Measurements from ENCODE around the gene CDRT15.
"Not testable (repeated sequence)": the region's sequence is repeated elsewhere in the genome, so short reads cannot be mapped to it uniquely, and the experiment has no call there.

CDRT15 gene

DNA sequence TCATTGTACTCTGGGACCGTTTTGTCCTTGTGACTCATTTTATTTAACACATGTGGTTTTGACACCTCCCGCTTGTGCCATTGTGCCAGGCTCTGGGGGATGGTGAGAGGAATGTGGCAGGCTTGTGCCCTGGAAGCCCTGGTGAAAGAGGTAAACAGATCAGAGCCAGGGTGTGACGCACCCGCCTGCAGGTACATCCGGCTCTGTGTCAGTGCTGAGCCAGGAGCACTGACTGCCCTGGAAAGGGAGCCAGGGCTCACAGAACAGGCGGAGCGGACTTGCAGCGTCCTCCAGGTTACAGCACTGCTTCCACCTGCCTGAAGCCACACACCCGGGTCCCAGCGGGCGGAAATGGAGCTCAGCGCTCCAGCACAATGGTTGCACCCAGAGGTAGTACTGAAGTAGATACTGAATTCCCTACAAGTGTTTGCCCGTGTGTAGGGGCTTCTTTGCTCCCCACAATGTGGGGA lies 30.6 kb downstream of the CDRT15 start:
- DNase-seq, result no peak

DNA sequence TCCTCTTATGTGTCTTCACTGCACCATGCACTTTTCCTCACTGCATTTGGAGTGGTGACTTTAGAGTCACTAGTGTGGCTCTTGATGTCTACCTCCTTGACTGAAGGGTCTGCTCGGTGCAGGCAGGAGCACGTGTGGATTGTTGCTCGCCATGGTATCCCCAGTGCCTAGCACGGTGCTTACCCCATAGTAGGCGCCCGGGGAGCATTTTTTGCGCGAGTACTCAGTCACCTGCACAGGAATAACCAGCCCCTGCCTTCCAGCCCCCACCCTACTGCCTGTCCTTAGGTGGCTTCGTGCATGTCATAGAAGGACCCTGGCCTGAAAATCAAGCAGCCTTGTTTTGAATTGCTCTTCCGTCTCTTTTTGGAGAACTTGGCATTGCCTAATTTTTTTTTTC lies 31.3 kb downstream of the CDRT15 start:
- DNase-seq, result no peak

DNA sequence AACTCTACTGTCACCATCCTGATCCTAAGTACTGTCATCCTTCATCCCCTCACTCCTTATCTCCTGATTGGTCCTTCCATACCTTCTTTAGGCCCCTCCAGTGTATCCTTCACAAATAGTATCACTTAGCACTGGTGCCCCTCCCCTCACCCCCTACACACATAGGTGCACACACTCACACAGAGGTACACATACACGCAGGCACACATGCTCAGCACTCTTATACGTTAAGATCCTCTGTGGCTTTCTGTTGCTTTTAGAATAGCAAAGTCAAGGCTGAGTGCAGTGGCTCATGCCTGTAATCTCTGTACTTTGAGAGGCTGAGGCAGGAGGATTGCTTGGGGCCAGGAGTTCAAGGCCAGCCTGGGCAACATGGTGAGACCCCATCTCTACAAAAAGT lies 32.1 kb downstream of the CDRT15 start:
- no peak for DNase-seq

DNA sequence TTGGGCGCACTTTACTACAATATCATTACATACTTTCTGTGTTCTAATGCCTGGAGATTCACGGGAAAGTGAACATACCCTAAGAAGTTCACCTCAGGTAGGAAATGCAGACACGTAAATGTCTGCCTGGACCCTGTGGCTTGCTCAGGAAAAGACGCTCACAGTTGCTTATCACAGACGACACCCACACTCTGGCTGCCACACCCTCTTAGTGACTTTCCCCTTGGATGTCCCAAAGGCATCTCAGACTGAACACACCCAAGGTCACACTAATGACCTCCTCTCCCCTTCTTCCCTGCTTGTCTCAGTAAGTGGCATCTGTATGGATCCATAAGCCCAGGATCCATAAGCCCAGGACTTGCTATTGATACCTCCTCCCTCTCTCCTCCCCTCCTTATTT lies 32.6 kb downstream of the CDRT15 start:
- DNase-seq, result no peak

DNA sequence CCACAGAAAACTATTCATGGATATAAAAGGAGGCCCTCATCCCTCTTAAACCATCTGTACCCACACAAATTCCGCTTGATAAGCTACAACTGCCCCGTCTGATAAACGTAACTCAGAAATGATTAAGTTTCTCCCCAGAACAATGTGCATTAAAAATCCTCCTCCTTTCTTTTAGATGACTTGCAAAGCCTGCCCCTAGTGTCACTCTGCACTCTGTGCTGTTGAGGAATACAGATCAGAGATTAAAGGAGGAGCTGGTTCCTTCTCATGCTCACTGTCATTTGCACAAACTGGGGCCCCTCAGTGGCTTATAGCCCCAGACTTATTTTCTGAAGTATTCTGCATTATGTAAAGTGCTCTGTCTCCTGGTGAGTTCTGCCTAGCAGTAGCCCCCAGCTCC lies 33.3 kb downstream of the CDRT15 start:
- no peak for DNase-seq

DNA sequence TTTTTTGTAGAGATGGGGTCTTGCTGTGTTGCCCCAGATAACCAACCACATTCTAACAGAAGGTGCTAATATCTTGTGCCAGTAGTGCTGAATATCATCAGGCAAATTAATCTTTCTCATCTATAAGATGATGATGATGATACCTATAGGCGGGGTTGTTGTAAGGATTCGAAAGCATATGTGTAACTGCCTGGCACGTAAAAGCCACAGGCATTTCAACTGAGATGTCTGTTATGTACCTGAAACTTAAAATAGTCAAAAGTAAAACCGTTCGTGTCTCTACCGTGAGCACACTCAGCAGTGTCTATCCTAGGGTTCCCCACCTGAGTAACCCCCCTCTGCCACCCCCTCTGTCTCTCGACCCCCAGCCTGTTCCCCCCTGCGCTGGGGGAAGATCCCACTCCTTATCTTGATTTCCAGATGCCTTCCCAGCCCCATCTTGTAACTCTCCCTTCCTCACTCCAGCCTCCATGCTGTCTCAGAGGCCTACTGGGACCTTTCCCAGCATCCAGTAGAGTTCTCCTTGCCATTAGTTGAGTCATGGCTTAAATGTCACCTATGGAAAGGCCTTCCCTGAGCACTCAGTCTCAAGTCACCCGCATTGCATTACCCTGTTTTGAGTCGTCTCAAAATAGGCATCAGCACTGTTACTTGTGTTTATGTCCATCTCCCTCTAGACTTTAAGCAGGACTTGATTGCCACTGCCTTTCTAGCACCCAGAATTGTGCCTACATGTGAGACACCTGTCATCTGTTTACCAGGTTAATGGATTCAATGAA lies 34.1 kb downstream of the CDRT15 start:
- no peak for DNase-seq

DNA sequence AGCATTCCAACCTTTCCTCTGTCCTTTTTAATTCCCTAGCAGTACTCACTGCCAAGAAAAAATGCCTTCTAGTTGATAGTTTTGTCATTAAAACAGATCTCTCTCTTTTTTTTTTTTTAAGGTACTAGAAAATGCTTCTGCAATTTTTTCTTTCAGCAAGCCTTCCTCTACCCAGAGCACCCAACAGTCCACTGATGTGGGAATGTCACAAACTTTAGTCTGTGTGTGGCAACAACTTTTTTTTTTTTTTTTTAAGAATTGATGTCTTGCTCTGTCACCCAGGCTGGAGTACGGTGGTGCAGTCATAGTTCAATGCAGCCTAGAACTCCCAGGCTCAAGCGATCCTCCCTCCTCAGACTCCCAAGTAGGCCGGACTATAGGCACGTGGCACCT lies 34.7 kb downstream of the CDRT15 start:
- no peak for DNase-seq

DNA sequence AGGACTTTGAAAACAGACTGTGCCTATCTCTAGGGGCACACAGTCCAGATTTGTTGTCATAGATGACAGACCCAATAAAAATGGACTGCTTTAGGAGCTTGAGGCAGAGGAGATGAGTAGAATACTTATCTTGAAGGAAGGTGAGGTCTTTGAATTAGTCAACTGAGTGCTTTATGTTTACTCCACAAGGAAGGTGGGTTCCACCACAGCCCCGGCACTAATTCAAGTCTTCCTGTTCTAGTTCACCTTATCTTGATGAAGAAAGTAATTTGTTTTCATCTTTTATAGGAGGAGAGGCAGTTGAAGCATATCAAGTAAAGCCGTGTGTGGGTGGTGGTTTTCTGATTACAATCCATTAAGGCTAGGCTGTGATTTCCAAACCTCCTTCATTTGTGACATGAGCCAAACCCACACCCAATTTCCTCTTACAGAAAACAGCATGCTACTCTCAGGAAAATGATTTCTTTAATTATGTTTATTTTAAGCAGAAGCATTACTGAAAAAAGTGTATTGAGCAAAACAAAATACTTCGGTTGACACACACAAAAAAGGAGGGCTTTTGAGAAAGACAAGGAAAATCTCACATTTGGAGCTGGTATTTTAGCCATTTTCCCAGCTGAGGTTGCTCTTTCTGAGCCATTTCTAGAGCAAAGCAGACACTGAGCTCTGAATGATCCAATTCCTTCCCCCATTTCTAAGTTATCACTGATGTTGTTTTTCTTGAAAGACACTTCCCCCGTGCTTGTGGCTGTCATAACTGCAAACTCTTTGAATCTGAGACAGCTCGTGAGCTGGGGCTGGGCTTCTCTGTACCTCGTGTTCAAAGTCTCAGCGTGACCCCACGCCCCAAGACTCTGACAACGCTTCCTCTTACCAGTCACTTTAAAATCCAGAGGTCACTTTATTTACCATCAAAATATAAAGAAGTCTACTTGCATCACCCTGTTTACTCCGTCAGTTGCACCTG lies 35.4 kb downstream of the CDRT15 start:
- DNase-seq, result no peak

DNA sequence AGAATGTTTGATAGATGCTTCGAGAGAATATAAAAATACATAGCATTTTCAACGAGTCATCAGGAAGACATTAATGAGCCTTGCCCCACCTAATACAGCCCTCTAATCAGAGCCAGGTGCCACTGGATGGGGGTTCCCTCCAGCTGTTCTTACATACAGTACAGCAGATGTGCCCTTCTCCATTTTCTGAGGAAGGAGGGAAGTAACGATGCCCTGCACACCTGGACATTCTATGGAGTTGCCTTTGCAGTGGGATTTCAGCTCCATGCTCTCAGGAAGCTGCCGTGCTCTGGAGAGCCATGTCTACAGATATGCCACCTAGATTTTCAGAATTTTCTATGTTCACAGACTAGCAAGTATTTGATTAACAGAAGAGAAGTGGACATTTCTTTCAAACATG lies 36.3 kb downstream of the CDRT15 start:
- DNase-seq, result no peak

DNA sequence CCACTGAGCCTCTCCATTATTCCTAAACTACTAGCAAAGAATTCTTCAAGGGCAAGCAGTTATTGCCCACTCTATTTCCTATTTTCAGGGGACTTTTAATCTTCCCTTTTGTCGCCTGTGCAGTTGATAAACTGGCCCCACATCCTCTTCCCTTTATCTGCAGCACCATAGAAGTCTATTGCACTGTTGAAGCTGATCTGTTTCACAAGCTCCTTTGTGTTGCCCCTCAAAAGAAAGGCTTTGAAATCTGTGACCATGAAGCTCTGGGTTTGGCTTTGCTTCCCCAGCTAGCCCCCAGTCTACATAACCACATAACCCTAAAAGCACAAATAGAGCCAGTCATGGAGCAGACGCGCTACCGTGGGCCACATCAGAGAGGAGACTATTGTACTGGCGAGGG lies 37.1 kb downstream of the CDRT15 start:
- no peak for DNase-seq

DNA sequence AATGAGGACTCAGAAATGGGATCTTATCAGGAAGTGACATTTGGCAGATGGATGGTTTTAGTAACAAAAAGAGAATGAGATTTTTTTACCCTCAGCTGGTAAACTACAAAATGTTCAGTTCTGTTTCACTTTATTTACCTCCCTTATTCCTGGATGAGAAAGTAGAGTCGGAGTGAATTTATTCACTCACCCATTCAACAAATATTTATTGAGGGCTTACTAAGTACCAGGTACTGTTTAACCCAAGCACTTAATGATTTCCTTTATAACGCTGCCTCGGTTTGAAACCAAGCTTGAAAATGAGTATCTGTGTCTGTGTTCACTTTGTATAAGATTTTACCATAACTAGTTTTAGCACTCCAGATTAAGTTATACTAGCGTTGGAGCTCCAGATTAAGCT lies 38.1 kb downstream of the CDRT15 start:
- no peak for DNase-seq

DNA sequence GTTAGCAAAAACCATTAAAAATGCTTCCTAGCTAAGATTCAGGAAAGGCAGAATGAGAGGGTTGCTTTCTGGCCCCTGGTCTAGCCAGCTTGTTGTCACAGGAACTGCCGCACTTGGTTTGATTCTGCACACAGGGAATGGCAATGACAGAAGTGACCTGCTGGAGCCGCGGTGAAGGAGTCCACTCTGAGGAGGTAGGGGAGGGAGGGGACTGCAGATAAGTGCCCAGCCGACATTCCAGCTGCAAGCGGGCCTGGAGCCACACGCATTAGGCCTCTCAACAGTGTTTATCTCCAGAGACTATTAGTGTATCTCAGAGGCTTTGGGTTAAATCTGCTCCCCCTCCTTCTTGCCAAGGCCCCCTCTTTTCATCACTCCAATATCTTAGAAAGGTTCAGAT lies 38.6 kb downstream of the CDRT15 start:
- no peak for DNase-seq

DNA sequence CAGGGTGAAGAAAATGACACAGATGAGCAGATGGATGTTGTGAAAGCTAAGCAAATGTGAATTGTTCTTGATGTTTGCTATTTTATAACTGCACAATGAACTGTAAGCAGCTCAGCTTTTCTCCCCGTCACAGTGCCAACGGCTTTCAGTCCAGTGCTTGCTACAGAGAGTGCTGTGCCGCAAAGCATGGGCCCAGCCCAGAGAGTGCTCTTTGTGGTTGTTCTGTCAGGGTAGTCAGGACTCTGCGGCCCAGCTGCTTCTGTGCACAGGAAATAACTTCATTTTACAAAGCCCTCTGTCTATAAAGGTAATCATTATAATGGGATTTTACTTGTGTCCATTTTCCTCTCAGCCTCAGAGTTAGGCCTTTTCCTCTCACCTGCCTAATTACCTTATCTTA lies 39.1 kb downstream of the CDRT15 start:
- no peak for DNase-seq

DNA sequence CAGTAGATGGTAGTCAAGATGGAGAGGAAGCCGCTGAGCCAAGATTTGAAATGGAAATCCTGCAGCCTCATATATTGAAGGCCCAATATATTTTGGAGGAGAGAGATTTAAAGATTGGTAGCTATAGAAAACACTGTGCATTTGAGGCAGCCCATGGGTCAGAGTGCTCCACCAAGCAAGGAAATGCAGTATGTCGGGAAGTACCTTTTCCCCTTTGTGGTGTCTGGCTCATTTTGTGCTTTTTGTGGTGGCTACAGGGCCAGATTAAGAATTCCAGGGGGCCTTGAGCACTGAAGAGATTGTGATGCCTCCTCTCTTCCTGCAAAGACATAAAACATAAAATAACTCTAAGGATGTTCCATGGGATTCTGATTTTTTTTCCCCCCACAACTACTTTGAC lies 39.6 kb downstream of the CDRT15 start:
- no peak for DNase-seq

DNA sequence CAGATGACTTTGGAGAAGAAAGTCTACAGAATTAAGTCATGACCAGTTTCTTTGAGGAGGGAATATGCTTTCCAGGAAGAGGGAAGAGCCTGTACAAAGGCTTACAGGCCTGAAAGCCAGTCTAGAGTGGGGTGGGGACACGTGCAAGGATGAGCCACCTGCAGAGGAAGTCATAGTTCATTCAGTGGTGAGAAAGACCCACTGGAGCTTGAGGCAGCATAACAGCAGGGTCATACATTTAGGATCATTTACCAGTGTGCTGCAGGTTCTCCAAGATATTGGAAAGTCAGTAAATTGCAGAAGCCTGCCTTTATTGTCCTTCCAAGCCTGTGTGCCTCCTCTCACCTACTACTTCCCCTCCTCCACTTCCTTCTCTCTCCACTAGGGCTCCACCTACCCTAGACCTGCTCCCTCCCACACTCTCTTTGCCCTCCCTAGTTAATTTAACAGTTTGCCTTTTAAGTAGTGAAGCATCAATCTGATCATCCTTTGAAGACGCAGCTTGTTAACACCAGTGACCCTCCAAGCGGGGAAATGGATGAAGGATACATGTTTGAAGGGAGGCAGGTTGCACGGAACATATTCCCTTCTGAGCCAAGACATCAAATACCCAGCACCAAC lies 40.2 kb downstream of the CDRT15 start:
- DNase-seq, result no peak

DNA sequence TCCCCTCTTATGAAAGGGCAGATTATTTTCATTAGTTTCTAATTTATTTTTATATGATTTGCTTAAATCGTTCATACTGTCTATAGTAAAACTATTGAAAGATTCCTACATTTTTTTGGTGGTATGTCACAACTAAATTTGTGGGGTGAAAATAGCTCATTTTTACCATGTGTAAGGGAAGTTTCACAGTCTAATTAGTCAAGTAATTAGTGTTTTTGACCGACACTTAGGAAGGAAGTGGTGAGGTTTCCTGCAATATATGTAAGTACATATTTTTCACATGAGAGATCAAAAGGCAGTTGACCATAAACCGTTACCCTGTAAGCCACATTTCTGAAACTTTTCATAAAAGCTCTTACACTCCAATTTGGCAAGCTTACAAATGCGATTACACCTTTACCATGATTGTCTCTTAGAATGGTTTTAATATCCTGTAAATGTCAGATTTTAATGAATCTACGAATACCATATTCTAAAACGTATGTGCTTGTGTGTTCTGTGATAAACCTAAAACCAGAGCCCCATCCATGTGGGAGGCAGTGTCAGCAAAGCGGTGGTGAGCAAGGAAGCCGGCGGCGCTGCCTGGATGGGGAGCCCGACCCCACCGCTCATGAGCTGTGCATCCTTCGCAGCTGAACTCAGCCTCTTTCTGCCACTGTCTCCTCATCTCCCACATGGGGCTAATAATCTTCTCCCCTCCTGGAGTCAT lies 43.9 kb downstream of the CDRT15 start:
- DNase-seq, result not testable (repeated sequence)

DNA sequence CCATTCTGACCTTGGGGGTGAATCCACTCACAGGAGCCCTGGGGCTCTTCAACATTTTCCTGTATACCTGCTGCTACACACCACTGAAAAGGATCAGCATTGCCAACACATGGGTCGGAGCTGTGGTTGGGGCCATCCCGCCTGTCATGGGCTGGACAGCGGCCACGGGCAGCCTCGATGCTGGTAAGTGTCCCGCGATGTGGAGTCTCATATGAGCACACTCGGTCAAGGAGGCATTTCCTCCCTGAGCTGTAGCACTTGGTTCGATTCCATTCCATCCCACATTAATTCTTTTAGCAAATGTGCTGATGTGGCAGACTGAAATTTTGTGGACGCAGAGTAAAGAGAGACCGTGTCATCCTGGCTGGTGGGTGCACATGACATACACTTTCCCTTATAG lies 44.6 kb downstream of the CDRT15 start:
- DNase-seq, result not testable (repeated sequence)

DNA sequence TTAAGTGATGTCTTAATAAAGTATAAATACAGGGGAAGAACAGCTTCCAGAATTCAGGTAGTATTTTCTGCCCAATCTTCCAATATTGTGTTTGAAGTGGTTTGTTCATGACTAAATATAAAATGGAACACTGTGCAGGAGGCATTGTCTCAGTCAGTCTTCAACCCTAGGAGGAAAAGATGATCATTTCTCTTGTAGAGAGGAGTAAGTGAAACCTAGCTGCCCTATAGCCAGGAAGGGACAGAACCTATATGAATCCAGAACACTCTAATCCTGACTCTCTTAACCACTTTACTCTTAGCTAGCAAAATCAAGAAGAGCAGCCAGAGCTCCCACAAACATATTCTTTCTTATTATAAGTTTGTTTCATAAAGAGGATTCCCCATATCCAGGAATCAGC lies 45.2 kb downstream of the CDRT15 start:
- DNase-seq, result not testable (repeated sequence)

DNA sequence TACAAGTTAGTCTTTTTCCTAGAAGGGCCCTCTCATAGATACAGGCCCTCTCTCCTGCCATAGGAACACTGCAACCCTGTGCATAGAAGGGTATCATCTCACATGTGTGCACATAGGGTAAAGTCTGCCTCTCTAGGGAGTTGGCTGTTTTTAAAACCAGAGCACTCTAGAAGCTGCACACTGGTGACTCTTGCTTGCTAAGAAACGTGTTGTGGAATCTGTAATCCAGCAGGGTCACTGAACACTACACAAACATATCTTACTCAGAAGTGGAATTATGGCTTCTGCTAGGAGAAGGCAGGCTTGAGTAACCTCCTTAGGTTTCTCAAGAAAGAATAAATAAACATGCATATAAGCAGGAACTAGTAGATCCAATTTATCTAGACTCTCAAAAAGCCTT lies 45.9 kb downstream of the CDRT15 start:
- DNase-seq, result not testable (repeated sequence)

DNA sequence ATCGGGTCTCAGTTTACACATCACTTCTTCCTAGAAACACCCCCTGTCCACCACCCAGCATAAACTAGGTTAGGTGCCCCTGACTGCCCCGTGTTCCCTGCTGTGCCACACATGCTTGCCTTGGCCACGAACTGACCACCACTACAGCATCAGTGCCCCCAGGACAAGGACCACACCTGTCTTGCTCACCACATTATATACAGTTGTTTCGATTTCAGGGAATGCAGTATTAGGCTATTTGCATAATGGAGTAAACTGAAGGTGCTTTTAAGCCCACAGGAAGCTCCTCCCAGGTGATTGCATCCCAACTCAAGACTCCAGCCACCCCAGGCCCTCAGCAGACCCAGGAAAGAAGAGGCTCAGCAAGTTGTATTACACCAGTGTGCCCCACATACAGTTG lies 50.2 kb downstream of the CDRT15 start:
- DNase-seq, result not testable (repeated sequence)
